Endodermal cell (in vitro differentiated cells): ENCODE measurements around the gene TMEM121. TPM values are rescaled to one million over a fixed set of nuclear protein-coding genes. Genes with fewer than 3 reads are reported as not detected.
"Not testable (repeated sequence)": the region's sequence is repeated elsewhere in the genome, so short reads cannot be mapped to it uniquely, and the experiment has no call there.

Experiments used
- DNase-seq: peaks from one replicate; pipeline ENCODE4 v3.0.0-alpha.2; 2017
- H3K27ac ChIP-seq: 2 replicates; pipeline ENCODE4 v1.5.1; 2013; ENCODE audit warnings: mild to moderate bottlenecking, low read depth, low read length, moderate library complexity
- H3K27me3 ChIP-seq: 2 replicates; pipeline ENCODE4 v1.6.1; 2013; ENCODE audit warnings: mild to moderate bottlenecking, low read length, moderate library complexity; ENCODE audit not compliant: insufficient read depth, control insufficient read depth, poor library complexity, severe bottlenecking
- H3K36me3 ChIP-seq: 2 replicates; pipeline ENCODE4 v1.7.0; 2013; ENCODE audit warnings: mild to moderate bottlenecking, low read length, moderate library complexity; ENCODE audit not compliant: control insufficient read depth, insufficient read depth
- H3K4me1 ChIP-seq: one replicate; pipeline ENCODE4 v1.7.0; 2013; ENCODE audit warnings: low read length; ENCODE audit not compliant: control insufficient read depth, insufficient read depth
- H3K4me3 ChIP-seq: 2 replicates; pipeline ENCODE4 v1.5.1; 2013; ENCODE audit warnings: mild to moderate bottlenecking, low read length, moderate library complexity
- H3K9ac ChIP-seq: 2 replicates; pipeline ENCODE4 v1.6.1; 2013; ENCODE audit warnings: mild to moderate bottlenecking, low read length, moderate library complexity; ENCODE audit not compliant: poor library complexity, severe bottlenecking; ENCODE audit errors: extremely low read depth
- H3K9me3 ChIP-seq: 2 replicates; pipeline ENCODE4 v1.6.1; 2013; ENCODE audit warnings: mild to moderate bottlenecking, low read length, moderate library complexity; ENCODE audit not compliant: control insufficient read depth
- H3K27ac Mint-ChIP-seq: 2 replicates; pipeline ENCODE4 v1.8.0; 2020; ENCODE audit warnings: mixed read lengths
- H3K27me3 Mint-ChIP-seq: 2 replicates; pipeline ENCODE4 v1.8.0; 2021; ENCODE audit warnings: mild to moderate bottlenecking, mixed read lengths; ENCODE audit not compliant: insufficient read depth
- H3K36me3 Mint-ChIP-seq: 2 replicates; pipeline ENCODE4 v1.8.0; 2020; ENCODE audit warnings: low read depth, mixed read lengths
- H3K4me1 Mint-ChIP-seq: 2 replicates; pipeline ENCODE4 v1.8.0; 2020; ENCODE audit warnings: mixed read lengths
- H3K4me3 Mint-ChIP-seq: 2 replicates; pipeline ENCODE4 v1.8.0; 2020; ENCODE audit warnings: mild to moderate bottlenecking, moderate library complexity, mixed read lengths
- H3K9me3 Mint-ChIP-seq: 2 replicates; pipeline ENCODE4 v1.8.0; 2020; ENCODE audit warnings: mild to moderate bottlenecking, mixed read lengths
- CTCF ChIP-seq: fragments of 200-600 bp; sonication (generic); conservative IDR thresholded peaks from 2 replicates; pipeline ENCODE4 v1.5.0; 2021; ENCODE audit warnings: antibody characterized with exemption, mild to moderate bottlenecking
- WGBS, 2 experiments: methylation state at CpG; one replicate each; pipeline versions ENCODE4 v1.1.5 to v1.1.7; 2013; ENCODE audit warnings: missing lambda C conversion rate in 2 of 2, mixed read lengths in 1 of 2; ENCODE audit not compliant: insufficient coverage in 1 of 2, insufficient read length in 1 of 2; 5-methylcytosine and 5-hydroxymethylcytosine counted together
- total RNA-seq, 2 donors: library from RNA; stranded (reverse); fragmentation: NEBNext Ultra II Directional in 1 of 2; extraction: Animal tissue kit (Norgen Biotek cat#: 25700) in 1 of 2; gene quantifications; 2 replicates in 1 of 2; 3 replicates in 1 of 2; pipeline ENCODE4 v1.2.1, GENCODE V29; 2021

TMEM121 gene
- total RNA-seq, 2 donors from 2014 or later, result 0.29 to 1.5 TPM

DNA sequence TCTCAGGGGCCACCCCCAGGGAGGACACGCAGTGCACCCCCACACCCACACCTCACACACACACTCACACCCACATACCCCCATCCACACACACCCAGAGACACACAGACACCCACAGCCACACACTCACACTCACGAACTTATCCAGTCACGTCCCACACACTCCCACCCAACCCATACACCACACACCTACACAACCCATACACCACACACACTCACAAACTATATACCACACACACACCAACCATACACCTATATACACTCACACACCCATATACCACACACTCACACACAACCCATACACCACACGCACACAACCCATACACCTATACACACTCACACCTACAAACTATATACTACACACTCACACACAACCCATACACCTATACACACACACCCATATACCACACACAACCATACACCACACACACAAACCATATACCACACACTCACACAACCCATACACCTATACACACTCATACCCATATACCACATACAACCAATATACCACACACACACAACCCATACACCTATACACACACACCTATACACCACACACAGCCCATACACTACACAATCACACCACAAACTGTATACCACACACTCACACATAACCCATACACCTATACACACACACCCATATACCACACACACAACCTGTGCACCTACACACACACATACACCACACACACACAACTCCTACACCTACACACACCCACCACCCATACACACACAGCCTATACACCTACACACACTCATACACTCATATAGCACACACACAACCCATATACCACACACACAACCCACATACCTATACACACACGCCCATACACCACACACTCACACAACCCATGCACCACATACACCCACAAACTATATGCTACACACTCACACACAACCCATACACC is 42.7 kb downstream of the TMEM121 start:
- H3K4me3 ChIP-seq, result peak overlapping the region; percentile 58
- peaks cover 52% of the 10 kb centered on the region for H3K9me3 Mint-ChIP-seq
- H3K9ac ChIP-seq, result no peak overlapping the region
- WGBS, 2 experiments, result 72 to 100% methylated on average over 1 to 4 of the region's 5 CpGs
- H3K27ac ChIP-seq, result no peak overlapping the region
- no peak overlapping the region for H3K27ac Mint-ChIP-seq
- H3K27me3 Mint-ChIP-seq, result no peaks in the 10 kb centered on the region
- H3K4me1 ChIP-seq, result no peaks in the 10 kb centered on the region
- H3K4me1 Mint-ChIP-seq, result no peaks in the 10 kb centered on the region
- H3K36me3 ChIP-seq, result no peaks in the 10 kb centered on the region
- H3K36me3 Mint-ChIP-seq, result no peaks in the 10 kb centered on the region
- H3K4me3 Mint-ChIP-seq, result no peak overlapping the region
- no peaks in the 10 kb centered on the region for H3K27me3 ChIP-seq
- no peak for DNase-seq
- no peak for TF ChIP-seq CTCF
- peaks cover 35% of the 10 kb centered on the region for H3K9me3 ChIP-seq

GRCh38 chr14:105570482-105570881 is 44.1 kb downstream of the TMEM121 start:
- Mint-ChIP-seq H3K4me1 (no peaks in the 10 kb centered on the region), H3K27me3 (no peaks in the 10 kb centered on the region), H3K9me3 (peaks cover 45% of the 10 kb centered on the region), H3K27ac (no peak overlapping the region), H3K4me3 (no peak overlapping the region), H3K36me3 (no peaks in the 10 kb centered on the region)
- no peaks in the 10 kb centered on the region for H3K36me3 ChIP-seq
- H3K9me3 ChIP-seq, result peaks cover 35% of the 10 kb centered on the region
- WGBS, 2 experiments, result 90 to 100% methylated on average over 1 of the region's 1 CpG
- H3K27me3 ChIP-seq, result no peaks in the 10 kb centered on the region
- no peaks in the 10 kb centered on the region for H3K4me1 ChIP-seq
- no peak overlapping the region for H3K9ac ChIP-seq
- DNase-seq, result peak; percentile 6
- TF ChIP-seq CTCF, result no peak
- no peak overlapping the region for H3K27ac ChIP-seq
- H3K4me3 ChIP-seq, result peak overlapping the region; percentile 58

DNA sequence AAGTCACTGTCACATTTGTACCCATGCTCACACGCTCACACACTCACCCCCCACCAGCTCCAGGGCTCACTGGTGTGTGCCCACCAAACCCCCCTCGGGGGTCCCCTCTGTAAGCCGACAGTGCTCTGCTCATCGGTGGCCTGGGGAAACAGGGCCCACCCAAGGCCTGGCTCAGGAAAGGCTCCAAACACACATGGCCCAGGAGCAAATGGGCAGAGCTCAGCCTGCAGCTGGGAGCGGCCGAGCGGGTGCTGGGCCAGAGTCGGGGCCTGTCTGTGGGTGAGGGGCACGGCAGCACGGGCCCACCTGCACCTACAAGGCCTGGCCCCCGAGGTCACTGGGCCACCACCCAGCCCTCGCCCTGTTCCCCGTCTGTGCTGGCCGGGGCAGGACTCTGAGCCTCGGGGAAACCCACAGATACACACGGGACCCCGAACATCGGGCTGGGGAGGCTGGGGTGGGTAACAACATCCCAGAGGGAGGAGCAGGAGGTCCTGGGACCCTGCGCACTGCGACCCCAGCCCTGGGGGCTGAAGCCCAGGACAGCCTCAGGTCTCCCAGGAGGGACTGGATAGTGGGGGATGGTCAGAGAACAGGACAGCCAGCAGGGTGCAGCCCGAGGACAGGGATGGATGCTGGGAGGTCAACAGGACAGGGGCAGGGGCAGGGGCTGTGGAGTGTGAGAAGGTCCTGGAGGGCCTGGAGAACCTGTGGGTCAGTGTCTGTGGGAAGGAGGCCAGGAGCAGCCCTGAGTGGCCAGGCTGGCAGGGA is 45.0 kb downstream of the TMEM121 start:
- DNase-seq, result peak; percentile 11
- Histone ChIP-seq H3K9me3 (peaks cover 39% of the 10 kb centered on the region), H3K4me3 (peak overlapping the region; percentile 58)
- not testable (repeated sequence) for H3K36me3 Mint-ChIP-seq, H3K27me3 ChIP-seq, H3K36me3 ChIP-seq, H3K4me3 Mint-ChIP-seq, H3K27ac ChIP-seq, H3K27me3 Mint-ChIP-seq, H3K27ac Mint-ChIP-seq, H3K4me1 ChIP-seq, H3K4me1 Mint-ChIP-seq, H3K9ac ChIP-seq
- H3K9me3 Mint-ChIP-seq, result peaks cover 49% of the 10 kb centered on the region
- 50 to 85% methylated on average over 2 to 15 of the region's 21 CpGs for WGBS, 2 experiments

DNA sequence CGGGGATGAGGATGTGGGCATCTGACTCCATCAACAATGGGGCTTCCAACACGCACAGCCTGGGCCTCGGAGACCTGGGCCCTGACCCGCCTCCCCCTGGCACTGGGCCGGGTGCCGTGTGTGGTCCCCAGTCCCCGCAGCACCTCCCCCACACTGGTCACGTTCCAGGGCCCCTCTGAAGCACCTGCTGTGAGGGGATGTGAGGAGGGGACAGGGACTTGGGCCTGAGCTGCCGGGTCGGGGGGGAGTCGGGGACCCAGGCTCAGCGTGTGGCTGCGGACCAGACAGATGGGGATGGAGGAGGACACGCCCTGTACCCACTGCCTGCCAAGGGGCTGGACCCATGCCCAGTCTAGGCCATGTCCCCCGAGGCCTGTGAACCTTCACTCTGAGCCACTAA is 45.7 kb downstream of the TMEM121 start:
- DNase-seq, H3K27me3 Mint-ChIP-seq, H3K4me3 ChIP-seq, H3K9ac ChIP-seq, H3K4me1 Mint-ChIP-seq, H3K36me3 ChIP-seq, H3K27ac Mint-ChIP-seq, H3K27ac ChIP-seq, H3K4me1 ChIP-seq, H3K27me3 ChIP-seq, H3K4me3 Mint-ChIP-seq, H3K36me3 Mint-ChIP-seq: not testable (repeated sequence)
- H3K9me3 ChIP-seq, result peaks cover 45% of the 10 kb centered on the region
- no CpG with 5 or more reads among the region's 15 CpGs for WGBS, 2 experiments
- peaks cover 55% of the 10 kb centered on the region for H3K9me3 Mint-ChIP-seq

GRCh38 chr14:105573841-105574240 is 47.5 kb downstream of the TMEM121 start:
- H3K4me1 ChIP-seq, H3K4me3 Mint-ChIP-seq, H3K27ac Mint-ChIP-seq, H3K9ac ChIP-seq, H3K27me3 ChIP-seq, H3K27me3 Mint-ChIP-seq, H3K36me3 Mint-ChIP-seq, H3K4me3 ChIP-seq, H3K36me3 ChIP-seq, DNase-seq, H3K27ac ChIP-seq, H3K4me1 Mint-ChIP-seq: not testable (repeated sequence)
- WGBS, 2 experiments, result 90% methylated on average over 7 of the region's 15 CpGs; no CpG with 5 or more reads in 1 of the 2 experiments
- peaks cover 57% of the 10 kb centered on the region for H3K9me3 Mint-ChIP-seq
- peaks cover 53% of the 10 kb centered on the region for H3K9me3 ChIP-seq
